HL-60 (cell line): Measurements from ENCODE around the gene BDP1.
"Not testable (repeated sequence)": the region's sequence is repeated elsewhere in the genome, so short reads cannot be mapped to it uniquely, and the experiment has no call there.

Experiments used
- DNase-seq, 2 experiments: peaks; one replicate each; pipeline ENCODE4 v3.0.0-alpha.2; 2010 to 2020; ENCODE audit warnings: low read depth in 1 of 2, low spot score in 1 of 2
- H3K27ac ChIP-seq: fragments of 250-450 bp; sonication (Bioruptor Pico); replicated peaks from 2 replicates; pipeline ENCODE4 v1.5.1; 2020; ENCODE audit warnings: mild to moderate bottlenecking, moderate library complexity
- H3K27me3 ChIP-seq: fragments of 250-450 bp; sonication (Bioruptor Pico); 2 replicates; pipeline ENCODE4 v1.5.1; 2021; ENCODE audit warnings: mild to moderate bottlenecking, moderate library complexity; ENCODE audit not compliant: insufficient read depth, poor library complexity, severe bottlenecking
- H3K4me3 ChIP-seq: replicated peaks from 2 replicates; pipeline ENCODE4 v1.5.1; 2011; ENCODE audit warnings: mild to moderate bottlenecking, control low read depth, low read length; ENCODE audit not compliant: insufficient read depth
- GABPA ChIP-seq: IDR thresholded peaks from 2 replicates; pipeline ENCODE4 v1.6.1; 2012; ENCODE audit warnings: low read depth
- POLR2AphosphoS5 ChIP-seq: IDR thresholded peaks from 2 replicates; pipeline ENCODE4 v1.6.1; 2012; ENCODE audit warnings: low read depth
- SPI1 ChIP-seq: IDR thresholded peaks from 2 replicates; pipeline ENCODE4 v1.6.1; 2012; ENCODE audit warnings: low read depth, mild to moderate bottlenecking, borderline replicate concordance
- TF ChIP-seq, protein P1 (sequence below): IDR thresholded peaks from 2 replicates; pipeline ENCODE4 v1.6.1; 2012; ENCODE audit warnings: low read depth; ENCODE audit not compliant: insufficient replicate concordance
- TF ChIP-seq, protein P2 (sequence below): IDR thresholded peaks from one replicate; pipeline ENCODE4 v1.5.1; 2011; ENCODE audit warnings: low read length, control low read depth, inconsistent platforms; ENCODE audit not compliant: insufficient read depth

Gene BDP1

DNA sequence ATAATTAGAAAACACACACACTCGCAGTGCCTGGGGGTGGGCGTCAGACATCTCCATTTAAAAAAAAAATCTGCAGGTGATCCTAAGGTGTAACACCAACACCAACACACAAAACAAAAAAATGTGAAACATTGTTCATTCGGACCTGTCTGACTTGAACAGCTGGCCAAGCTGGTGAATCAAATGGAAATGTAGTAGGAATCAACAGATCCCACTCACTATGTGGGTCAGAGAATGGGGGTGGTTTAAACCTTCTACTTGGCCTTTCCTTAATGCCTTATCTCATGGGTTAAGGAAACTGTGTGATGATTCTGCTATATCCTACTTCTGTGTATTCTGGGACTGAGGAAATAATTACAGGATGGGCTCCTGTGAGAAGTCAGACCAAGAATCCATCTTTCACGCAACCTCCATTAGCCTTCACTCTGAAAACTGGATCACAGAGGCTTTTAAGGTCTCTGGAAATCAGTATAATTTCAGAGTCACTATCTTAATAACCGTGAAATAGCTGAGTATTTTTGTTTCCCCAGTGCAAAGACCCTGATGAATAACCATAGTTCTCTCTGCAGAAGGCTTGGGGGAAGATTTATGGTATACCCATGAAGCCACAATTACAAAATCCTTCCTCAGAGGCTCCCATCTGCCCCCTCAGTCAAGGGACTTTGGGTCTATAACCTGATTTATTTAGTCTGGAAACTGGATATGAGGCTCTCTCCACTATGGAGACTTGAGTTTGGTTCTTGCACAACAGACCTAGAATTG lies 114.5 kb downstream of the BDP1 start:
- no peak for DNase-seq
- Histone ChIP-seq H3K4me3 (no peak overlapping the region), H3K27me3 (no peaks in the 10 kb centered on the region), H3K27ac (no peak overlapping the region)
- TF ChIP-seq GABPA (no peak), POLR2AphosphoS5 (no peak), SPI1 (no peak)
- TF ChIP-seq, protein P1, sequence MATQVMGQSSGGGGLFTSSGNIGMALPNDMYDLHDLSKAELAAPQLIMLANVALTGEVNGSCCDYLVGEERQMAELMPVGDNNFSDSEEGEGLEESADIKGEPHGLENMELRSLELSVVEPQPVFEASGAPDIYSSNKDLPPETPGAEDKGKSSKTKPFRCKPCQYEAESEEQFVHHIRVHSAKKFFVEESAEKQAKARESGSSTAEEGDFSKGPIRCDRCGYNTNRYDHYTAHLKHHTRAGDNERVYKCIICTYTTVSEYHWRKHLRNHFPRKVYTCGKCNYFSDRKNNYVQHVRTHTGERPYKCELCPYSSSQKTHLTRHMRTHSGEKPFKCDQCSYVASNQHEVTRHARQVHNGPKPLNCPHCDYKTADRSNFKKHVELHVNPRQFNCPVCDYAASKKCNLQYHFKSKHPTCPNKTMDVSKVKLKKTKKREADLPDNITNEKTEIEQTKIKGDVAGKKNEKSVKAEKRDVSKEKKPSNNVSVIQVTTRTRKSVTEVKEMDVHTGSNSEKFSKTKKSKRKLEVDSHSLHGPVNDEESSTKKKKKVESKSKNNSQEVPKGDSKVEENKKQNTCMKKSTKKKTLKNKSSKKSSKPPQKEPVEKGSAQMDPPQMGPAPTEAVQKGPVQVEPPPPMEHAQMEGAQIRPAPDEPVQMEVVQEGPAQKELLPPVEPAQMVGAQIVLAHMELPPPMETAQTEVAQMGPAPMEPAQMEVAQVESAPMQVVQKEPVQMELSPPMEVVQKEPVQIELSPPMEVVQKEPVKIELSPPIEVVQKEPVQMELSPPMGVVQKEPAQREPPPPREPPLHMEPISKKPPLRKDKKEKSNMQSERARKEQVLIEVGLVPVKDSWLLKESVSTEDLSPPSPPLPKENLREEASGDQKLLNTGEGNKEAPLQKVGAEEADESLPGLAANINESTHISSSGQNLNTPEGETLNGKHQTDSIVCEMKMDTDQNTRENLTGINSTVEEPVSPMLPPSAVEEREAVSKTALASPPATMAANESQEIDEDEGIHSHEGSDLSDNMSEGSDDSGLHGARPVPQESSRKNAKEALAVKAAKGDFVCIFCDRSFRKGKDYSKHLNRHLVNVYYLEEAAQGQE, result no peak
- TF ChIP-seq, protein P2, sequence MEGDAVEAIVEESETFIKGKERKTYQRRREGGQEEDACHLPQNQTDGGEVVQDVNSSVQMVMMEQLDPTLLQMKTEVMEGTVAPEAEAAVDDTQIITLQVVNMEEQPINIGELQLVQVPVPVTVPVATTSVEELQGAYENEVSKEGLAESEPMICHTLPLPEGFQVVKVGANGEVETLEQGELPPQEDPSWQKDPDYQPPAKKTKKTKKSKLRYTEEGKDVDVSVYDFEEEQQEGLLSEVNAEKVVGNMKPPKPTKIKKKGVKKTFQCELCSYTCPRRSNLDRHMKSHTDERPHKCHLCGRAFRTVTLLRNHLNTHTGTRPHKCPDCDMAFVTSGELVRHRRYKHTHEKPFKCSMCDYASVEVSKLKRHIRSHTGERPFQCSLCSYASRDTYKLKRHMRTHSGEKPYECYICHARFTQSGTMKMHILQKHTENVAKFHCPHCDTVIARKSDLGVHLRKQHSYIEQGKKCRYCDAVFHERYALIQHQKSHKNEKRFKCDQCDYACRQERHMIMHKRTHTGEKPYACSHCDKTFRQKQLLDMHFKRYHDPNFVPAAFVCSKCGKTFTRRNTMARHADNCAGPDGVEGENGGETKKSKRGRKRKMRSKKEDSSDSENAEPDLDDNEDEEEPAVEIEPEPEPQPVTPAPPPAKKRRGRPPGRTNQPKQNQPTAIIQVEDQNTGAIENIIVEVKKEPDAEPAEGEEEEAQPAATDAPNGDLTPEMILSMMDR, result no peak

DNA sequence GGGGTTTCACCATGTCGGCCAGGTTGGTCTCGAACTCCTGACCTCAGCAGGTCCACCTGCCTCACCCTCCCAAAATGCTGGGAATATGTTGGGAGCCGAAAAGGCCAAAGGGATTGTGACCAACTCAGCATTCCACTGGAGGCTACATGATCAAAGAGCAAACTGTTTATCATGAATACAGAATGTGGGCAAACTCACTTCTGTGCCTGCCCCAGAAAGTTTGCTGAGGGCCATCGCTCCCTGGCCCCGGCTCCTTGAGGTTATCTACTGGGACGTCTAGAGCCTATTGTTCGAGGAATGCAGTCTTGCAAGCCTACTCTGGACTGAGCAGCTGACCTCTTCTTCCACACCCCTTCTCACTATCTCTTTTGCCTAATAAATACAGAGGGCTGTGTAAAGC lies 116.4 kb downstream of the BDP1 start:
- H3K27me3 ChIP-seq, DNase-seq, H3K27ac ChIP-seq, H3K4me3 ChIP-seq: not testable (repeated sequence)

DNA sequence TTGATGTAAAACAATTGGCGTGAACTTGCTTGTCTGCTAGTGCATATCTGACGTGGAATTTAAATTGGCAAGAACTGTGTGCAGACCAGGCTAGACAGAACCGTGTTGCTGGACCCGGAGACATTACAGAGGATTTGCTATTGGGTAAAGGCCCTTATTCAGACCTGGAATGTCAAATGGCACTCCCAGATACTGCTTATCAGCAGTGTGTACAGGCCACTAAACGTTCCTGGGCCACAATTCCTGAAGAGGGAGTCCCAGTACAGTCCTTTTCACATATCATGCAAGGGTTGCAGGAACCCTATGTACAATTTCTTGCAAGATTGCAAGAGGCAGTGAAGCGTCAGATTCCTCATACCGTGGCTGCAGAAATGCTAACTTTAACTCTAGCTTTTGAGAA lies 118.1 kb downstream of the BDP1 start:
- DNase-seq, result no peak
- no peak overlapping the region for H3K27ac ChIP-seq
- TF ChIP-seq SPI1 (no peak), GABPA (no peak), POLR2AphosphoS5 (no peak)
- TF ChIP-seq, protein P2, result no peak
- TF ChIP-seq, protein P1, result no peak
- no peak overlapping the region for H3K4me3 ChIP-seq
- H3K27me3 ChIP-seq, result no peaks in the 10 kb centered on the region

DNA sequence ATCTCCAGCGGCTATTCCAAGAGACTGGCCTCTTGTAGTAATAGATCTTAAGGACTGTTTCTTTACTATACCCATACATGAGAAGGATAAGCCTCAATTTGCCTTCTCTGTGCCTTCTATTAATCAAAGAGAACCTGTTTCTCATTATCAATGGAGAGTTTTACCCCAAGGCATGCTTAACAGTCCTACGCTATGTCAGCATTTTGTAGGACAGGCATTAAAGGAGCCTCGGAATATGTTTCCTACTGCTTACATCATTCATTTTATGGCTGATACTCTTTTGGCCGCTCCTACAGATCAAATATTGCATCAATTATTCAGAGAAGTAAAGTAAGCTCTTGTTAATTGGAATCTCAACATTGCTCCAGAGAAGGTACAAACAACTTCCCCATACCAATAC lies 120.1 kb downstream of the BDP1 start:
- not testable (repeated sequence) for H3K27me3 ChIP-seq, H3K27ac ChIP-seq, H3K4me3 ChIP-seq, DNase-seq

DNA sequence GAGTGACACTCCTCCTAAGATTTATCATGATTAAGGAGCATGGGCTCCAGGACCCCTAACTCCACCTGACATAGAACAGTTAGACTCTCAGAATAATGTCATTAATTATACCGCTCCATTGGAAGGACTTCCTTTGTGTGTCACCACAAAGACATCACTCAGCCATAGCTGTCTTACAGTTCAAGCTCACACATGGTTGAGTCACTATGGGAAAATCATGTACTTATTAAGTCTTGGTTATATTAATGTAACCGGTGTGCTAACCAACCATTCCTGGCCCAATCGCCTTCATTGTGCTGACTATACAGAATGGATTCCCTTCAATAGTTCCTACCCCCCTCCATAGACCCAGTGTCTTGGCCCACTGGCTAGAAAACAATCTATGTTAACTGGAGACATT lies 120.8 kb downstream of the BDP1 start:
- no peak overlapping the region for H3K4me3 ChIP-seq
- TF ChIP-seq, protein P2, result no peak
- TF ChIP-seq POLR2AphosphoS5 (no peak), SPI1 (no peak), GABPA (no peak)
- TF ChIP-seq, protein P1, result no peak
- no peak overlapping the region for H3K27ac ChIP-seq
- no peaks in the 10 kb centered on the region for H3K27me3 ChIP-seq
- DNase-seq, result no peak

DNA sequence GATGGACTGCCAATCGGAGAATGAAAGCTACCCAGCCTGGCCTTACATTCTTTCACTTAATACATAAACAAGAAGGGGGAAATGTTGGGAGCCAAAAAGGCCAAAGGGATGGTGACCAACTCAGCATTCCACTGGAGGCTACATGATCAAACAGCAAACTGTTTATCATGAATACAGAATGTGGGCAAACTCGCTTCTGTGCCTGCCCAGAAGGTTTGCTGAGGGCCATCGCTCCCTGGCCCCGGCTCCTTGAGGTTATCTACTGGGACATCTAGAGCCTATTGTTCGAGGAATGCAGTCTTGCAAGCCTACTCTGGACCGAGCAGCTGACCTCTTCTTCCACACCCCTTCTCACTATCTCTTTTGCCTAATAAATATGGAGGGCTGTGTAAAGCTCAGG lies 122.4 kb downstream of the BDP1 start:
- not testable (repeated sequence) for H3K4me3 ChIP-seq, H3K27me3 ChIP-seq, H3K27ac ChIP-seq, DNase-seq
